Measurements from ENCODE around the gene PCDH15.

DNA sequence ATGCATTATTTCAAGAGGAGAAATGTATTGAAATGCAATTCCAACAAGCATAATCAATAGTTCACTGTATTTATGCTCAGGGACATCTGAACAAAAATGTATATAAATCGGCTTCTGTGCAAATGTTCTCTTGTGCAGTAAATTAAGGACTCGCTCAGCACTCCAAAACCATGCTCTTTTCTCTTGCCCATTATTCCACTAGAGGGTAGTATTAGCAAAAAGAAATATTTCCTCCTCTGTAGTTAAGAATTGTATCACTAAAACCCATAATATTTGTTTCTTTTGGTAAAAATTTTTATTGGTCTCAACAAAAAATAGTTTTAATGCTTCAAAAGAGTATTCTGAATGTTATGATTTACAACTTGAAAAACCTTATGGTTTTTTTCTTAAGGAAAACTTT, 803.1 kb downstream of the PCDH15 start:
- no peak for TF ChIP-seq POLR2A (IDR thresholded peaks at IDR 0.05)
- TF ChIP-seq, protein P1, sequence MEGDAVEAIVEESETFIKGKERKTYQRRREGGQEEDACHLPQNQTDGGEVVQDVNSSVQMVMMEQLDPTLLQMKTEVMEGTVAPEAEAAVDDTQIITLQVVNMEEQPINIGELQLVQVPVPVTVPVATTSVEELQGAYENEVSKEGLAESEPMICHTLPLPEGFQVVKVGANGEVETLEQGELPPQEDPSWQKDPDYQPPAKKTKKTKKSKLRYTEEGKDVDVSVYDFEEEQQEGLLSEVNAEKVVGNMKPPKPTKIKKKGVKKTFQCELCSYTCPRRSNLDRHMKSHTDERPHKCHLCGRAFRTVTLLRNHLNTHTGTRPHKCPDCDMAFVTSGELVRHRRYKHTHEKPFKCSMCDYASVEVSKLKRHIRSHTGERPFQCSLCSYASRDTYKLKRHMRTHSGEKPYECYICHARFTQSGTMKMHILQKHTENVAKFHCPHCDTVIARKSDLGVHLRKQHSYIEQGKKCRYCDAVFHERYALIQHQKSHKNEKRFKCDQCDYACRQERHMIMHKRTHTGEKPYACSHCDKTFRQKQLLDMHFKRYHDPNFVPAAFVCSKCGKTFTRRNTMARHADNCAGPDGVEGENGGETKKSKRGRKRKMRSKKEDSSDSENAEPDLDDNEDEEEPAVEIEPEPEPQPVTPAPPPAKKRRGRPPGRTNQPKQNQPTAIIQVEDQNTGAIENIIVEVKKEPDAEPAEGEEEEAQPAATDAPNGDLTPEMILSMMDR (IDR thresholded peaks at IDR 0.05) = peak in 4 of 6 experiments; percentile 8 to 40 (median 26)
